AG04450 (cell line): Measurements from ENCODE around the gene BATF2. TPM values are rescaled to one million over a fixed set of nuclear protein-coding genes. Genes with fewer than 3 reads are reported as not detected.
"Not testable (repeated sequence)": the region's sequence is repeated elsewhere in the genome, so short reads cannot be mapped to it uniquely, and the experiment has no call there.

Experiments
- CTCF ChIA-PET: fragments of 300-600, 350-600 bp; formaldehyde crosslinking; extraction: SDS; loops from one replicate; lab custom pipeline; 2022; ENCODE audit warnings: antibody characterized with exemption, inconsistent platforms; lab: Charles Lee
- POLR2A ChIA-PET: fragments of 350-600 bp; formaldehyde crosslinking; extraction: SDS; loops from one replicate; lab custom pipeline; 2021; ENCODE audit warnings: antibody characterized with exemption, inconsistent platforms; lab: Yijun Ruan, JAX
- DNase-seq: peaks from one replicate; pipeline ENCODE4 v3.0.0-alpha.2; 2011; ENCODE audit warnings: low read depth, low spot score
- H3K27ac ChIP-seq: one replicate; pipeline ENCODE4 v1.5.1; 2012; ENCODE audit warnings: low read depth, low read length, control low read depth
- H3K27me3 ChIP-seq: one replicate; pipeline ENCODE4 v1.6.0; 2012; ENCODE audit warnings: low read length; ENCODE audit not compliant: control insufficient read depth, insufficient read depth
- H3K4me3 ChIP-seq: 2 replicates; pipeline ENCODE4 v1.5.1; 2011; ENCODE audit warnings: mild to moderate bottlenecking, low read depth, low read length, control low read depth
- H3K9me3 ChIP-seq: 2 replicates; pipeline ENCODE4 v1.5.1; 2012; ENCODE audit warnings: low read length; ENCODE audit not compliant: control insufficient read depth, insufficient read depth
- CTCF ChIP-seq: IDR thresholded peaks from 2 replicates; pipeline ENCODE4 v1.5.1; 2011; ENCODE audit warnings: low read depth, low read length, control low read depth, inconsistent platforms
- polyA plus RNA-seq: library from polyadenylated mRNA; depleted of rRNA; stranded (reverse); fragments of >200 nt; gene quantifications from 2 replicates; pipeline ENCODE4 v1.2.3, GENCODE V29; 2011

The BATF2 gene
- polyA plus RNA-seq, 1 experiment: 1.5 TPM

GRCh38 chr11:65034423-65034822 is 37.7 kb upstream of the BATF2 start:
- DNase-seq: no peak
- H3K27me3 ChIP-seq: no peaks in the 10 kb centered on the region
- no peak overlapping the region for H3K27ac ChIP-seq
- POLR2A ChIA-PET: no interaction called here
- H3K9me3 ChIP-seq: no peaks in the 10 kb centered on the region
- CTCF ChIA-PET: interaction anchor here (0.5 kb wide), 2 partner anchors 25 to 319 kb away, joined by 3 to 5 read pairs; no protein-coding TSS in a partner anchor
- no peak for TF ChIP-seq CTCF
- no peak overlapping the region for H3K4me3 ChIP-seq

- Histone ChIP-seq H3K4me3 (no peak overlapping the region), H3K27ac (no peak overlapping the region), H3K9me3 (no peaks in the 10 kb centered on the region), H3K27me3 (no peaks in the 10 kb centered on the region)
- ChIA-PET POLR2A (no interaction called here), CTCF (no interaction called here)
- no peak for TF ChIP-seq CTCF
- DNase-seq: no peak
Observed at GRCh38 chr11:65032216-65032615, 35.4 kb upstream of the BATF2 start.

- H3K27ac ChIP-seq: peak within 1 kb of the TSS; percentile 62
- TF ChIP-seq CTCF: peak; percentile 63
- POLR2A ChIA-PET: interaction anchor here (0.6 to 1.1 kb wide), 2 partner anchors 14 to 108 kb away, joined by 3 read pairs; partner anchors contain the start of gene SAC3D1
- H3K9me3 ChIP-seq: no peaks in the 10 kb centered on the region
- CTCF ChIA-PET: interaction anchor here (0.7 to 1.9 kb wide), 4 partner anchors 10 to 13 kb away, joined by 4 to 8 read pairs (median 5); partner anchors contain the start of gene ARL2
- H3K4me3 ChIP-seq: peak within 1 kb of the TSS; percentile 76
- DNase-seq: peak; percentile 92
- no peaks in the 10 kb centered on the region for H3K27me3 ChIP-seq
Observed at GRCh38 chr11:65027213-65028067, 30.7 kb upstream of the BATF2 start, which contains the start of gene SNX15. TSS of gene SNX15 (plus strand) at chr11:65027439. CDS start at chr11:65027538, 99 bp downstream.

- no peak for DNase-seq
- TF ChIP-seq CTCF: no peak
- POLR2A ChIA-PET: interaction anchor here (0.6 kb wide), 1 partner anchor 14 kb away, joined by 3 read pairs; the partner anchor contains the start of gene SAC3D1
Observed at GRCh38 chr11:65026810-65027209, 30.0 kb upstream of the BATF2 start.

GRCh38 chr11:65023502-65023901 is 26.7 kb upstream of the BATF2 start:
- H3K27me3 ChIP-seq, H3K27ac ChIP-seq, POLR2A ChIA-PET, H3K4me3 ChIP-seq, DNase-seq, H3K9me3 ChIP-seq: not testable (repeated sequence)
- CTCF ChIA-PET: interaction anchor here (1.0 kb wide), 1 partner anchor 11 kb away, joined by 3 read pairs; no protein-coding TSS in a partner anchor

More at GRCh38 chr11:65026810-65027209, 30.0 kb upstream of the BATF2 start:
- no peaks in the 10 kb centered on the region for H3K27me3 ChIP-seq
- H3K4me3 ChIP-seq: peak overlapping the region; percentile 51
- no peaks in the 10 kb centered on the region for H3K9me3 ChIP-seq
- H3K27ac ChIP-seq: no peak overlapping the region
- CTCF ChIA-PET: interaction anchor here (0.6 to 1.3 kb wide), 3 partner anchors 12 to 160 kb away, joined by 3 to 8 read pairs (median 3); partner anchors contain the start of genes ARL2 and ZNHIT2
